GM21737 (cell line): ENCODE measurements around the gene PLEKHA6.
"Not testable (repeated sequence)": the region's sequence is repeated elsewhere in the genome, so short reads cannot be mapped to it uniquely, and the experiment has no call there.

ENCODE experiments used
- ATAC-seq: cut with Tn5 transposase; IDR thresholded peaks from one replicate; pipeline ENCODE4 v1.9.1; 2021; ENCODE audit warnings: mild to moderate bottlenecking, moderate library complexity; ENCODE audit not compliant: unreplicated experiment

The PLEKHA6 gene

DNA sequence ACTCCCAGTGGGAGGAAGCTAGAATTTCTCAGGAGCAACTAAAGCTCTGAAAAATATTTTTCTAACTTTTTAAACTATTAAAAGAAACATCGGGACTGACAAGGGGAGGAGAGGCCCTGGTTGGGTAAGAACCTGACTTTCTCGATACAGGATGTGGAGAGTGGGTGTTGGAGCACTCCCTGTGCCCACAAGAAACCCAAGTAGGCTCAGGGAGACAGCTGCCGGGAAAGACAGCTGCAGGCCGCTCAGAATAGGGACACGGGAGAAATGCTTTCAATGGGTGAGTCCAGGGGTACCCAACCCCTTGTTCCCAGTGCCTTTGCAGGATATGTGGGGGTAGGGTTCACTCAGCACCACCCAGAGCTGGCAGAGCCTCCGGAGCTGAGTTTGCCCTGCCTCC lies 43.6 kb downstream of the PLEKHA6 start:
- ATAC-seq: no peak

DNA sequence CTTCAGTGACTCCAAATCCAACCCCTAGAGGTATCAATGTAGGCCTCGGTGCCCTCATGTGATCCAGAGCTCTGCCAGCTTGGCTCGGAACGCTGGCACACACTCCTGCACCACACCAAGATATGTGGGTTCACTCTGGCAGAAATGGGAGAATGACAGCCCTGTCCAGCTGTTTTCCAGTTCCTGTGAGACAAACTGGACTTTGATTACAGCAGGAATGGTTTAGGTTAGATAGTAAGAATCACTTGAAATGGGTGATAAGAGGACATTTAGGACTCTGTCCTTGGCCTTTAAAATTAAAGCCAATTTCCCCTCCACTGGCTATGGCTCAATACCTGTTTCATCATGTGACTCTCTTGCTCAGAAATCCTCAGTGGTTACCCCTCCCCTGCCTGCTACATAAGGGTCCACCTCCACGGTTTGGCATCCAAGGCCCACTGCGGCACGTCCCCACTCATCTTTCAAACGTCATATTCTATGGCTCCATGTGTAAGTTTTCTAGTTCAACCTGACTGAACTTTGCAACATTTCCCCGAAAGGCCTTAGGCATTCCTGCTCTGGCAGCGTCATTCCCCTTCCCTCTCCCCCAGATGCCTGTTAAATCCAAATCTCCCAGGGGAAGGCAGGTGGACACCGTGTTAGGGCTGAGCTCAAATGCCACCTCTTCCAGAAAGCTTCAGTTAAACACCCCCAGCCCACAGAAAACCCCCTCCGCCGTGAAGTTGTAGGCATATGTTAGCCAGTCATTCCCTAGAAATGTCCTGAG lies 44.7 kb downstream of the PLEKHA6 start:
- ATAC-seq: no peak

DNA sequence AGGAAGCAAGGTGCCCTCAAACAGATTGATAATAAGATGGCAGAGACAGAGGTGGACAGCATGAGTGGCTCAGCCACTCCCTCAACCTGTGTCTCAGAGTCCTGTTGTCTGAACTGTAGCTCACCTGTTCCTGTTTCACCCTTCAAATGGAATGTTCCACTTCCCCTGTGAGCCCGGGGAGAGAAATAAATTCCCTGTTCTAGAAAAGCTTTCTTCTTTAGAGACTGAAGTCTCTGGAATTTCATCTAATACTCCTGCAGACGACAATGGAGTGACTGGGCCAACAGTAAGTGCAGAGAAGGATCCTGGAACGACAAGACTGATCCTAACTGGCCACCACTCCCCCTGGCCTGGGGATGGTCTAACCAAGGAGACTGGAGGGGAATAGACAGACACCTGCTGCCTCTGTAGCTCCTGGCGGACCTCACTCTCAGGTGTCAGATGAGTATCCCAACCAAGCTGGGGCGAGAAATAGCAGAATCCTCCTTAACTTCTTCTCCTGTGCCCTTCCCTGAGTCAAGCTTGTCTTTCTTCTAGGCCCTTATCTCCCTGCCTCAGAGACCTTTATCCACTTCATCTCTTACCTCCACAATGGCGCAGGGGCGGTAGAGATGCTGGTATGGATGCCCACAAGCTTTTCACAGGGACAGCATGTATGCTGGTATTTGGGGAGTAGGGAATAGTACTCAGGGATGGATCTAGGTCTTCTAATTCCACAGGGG lies 45.4 kb downstream of the PLEKHA6 start:
- ATAC-seq: no peak

DNA sequence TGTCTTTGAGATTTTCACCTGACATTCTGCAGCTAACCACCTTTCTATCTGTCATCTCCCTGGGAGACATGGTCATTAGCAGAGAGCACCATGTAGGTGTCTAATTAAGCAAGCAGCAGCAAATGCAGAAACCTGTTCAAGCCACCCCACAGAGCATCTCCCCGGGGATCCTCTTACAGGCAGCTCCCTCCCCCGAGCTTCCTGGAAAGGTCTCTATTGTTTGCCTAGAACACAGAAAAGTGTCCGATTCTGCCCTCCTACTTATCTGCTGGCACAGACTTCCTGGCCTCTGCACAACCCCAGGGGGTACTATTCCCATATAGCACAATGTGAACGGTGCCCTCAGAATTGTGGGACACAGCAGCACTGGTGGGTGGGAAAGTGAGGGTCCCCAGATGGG lies 46.1 kb downstream of the PLEKHA6 start:
- ATAC-seq: no peak

DNA sequence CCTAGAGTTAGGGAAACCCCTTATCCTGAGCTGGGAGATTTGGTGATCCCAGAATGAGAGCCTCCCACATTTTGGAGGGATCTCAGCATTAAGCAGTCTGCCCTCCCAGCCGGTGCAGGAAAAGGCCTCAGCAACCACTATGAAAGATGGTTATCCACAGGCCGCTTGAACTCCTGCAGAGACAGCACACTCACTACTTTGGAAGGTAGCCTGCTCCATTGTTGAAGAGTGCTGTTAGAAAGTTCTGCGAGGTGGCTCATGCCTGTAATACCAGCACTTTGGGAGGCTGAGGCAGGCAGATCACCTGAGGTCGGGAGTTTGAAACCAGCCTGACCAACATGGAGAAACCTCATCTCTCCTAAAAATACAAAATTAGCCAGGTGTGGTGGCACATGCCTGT lies 48.8 kb downstream of the PLEKHA6 start:
- ATAC-seq: not testable (repeated sequence)

DNA sequence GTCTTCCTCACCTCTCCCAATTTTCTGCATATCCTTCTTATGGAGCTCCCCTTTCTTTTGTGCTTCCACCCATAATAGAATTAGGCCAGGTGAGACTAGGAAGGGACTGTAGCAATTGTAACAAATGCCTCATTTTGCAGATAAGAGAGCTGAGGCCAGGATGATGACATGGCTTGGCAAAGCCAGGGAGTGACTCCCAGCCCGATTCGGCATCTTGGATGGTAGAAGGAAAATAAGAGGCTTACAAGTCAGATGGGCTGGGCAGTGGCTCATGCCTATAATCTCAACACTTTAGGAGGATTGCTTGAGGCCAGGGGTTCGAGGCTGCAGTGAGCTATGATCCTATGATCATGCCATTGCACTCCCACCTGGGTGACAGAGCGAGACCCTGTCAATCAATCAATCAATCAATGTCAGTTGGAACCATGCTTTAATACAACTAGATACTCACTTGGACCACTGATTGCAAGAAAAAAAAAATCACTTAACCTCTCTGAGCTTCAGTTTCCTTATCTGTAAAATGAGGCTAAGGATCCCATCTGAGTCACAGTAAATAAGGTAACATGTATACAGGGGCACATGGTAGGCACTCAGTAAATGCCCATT lies 51.6 kb downstream of the PLEKHA6 start:
- no peak for ATAC-seq

DNA sequence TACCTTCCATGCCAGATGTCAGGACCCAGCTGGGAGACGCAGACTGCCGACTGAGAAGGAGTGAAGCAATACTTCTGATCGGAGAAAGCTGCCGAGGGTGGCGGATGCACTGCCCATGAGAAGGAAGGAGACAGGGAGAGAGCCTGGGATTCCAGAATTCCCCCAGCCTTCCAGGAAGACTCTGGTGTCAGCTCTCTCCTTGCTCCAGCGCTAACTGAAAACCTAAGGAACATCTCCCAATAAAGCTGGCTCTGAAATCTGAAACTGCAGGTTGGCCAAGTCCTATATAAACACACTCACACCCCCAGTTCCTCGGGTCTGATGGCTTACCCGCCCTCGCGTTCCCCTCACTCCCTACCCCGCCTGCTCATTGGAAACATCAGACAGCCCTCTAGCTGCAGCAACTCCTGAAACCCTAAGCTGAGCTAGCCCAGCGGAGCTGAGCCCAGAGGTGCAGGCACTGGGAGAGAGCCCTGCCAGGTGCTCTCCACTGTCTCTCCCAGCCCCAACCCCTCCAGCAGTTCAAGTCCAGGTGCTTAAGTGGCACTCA lies 52.3 kb downstream of the PLEKHA6 start:
- no peak for ATAC-seq

DNA sequence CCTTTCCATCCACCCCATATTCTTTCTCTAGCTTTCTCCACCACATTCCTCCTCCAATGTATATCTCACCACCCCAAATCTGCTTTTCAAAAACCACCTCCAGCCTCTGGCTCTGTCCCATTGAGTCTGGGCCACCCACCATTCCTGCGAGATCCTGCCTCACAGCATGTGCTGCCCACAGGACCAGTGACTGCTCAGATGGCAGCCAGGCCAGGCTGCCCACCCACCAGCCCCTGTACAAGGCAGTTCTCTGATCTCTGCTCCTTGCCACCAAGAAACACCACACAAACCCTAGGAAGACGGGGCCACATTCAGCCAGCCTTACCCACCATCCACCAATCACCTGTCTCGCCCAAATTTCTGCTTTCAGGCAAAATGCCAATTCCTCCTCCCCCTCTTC lies 53.7 kb downstream of the PLEKHA6 start:
- no peak for ATAC-seq

DNA sequence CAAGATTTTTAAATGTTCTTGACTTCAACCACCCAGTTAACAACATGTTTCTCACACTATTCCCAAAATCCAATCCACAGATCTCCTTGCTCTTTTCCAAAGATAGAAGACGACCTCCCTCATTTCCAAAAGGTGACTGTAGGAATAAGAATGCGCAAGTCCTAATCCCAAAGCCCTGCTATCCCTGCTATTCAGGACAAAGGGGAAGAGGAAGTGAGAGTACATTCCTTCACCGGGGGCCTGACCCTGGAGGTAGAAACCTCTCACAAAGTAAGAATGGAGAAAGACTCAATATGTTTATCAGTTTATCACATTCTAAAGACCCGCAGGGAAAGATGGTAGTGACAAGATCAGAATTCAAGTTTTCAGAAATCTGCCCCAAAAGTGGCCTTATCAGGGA lies 55.7 kb downstream of the PLEKHA6 start:
- ATAC-seq: no peak

DNA sequence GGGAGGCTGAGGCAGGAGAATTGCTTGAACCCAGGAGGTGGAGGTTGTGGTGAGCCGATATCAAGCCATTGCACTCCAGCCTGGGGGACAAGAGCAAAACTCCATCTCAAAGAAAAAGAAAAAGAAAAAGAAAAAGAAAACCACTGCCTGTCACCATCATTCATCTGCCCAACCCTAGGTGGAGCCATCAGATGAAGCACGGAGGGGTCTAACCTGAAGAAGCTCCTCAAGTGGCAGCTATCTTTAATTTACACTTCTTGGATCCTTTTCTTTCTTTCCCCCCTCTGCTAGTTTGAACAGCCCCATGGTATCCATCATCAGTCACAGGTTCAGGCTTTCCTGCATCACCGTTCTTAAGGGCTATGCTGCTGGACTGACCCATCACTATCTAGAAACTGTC lies 57.0 kb downstream of the PLEKHA6 start:
- ATAC-seq: no peak

DNA sequence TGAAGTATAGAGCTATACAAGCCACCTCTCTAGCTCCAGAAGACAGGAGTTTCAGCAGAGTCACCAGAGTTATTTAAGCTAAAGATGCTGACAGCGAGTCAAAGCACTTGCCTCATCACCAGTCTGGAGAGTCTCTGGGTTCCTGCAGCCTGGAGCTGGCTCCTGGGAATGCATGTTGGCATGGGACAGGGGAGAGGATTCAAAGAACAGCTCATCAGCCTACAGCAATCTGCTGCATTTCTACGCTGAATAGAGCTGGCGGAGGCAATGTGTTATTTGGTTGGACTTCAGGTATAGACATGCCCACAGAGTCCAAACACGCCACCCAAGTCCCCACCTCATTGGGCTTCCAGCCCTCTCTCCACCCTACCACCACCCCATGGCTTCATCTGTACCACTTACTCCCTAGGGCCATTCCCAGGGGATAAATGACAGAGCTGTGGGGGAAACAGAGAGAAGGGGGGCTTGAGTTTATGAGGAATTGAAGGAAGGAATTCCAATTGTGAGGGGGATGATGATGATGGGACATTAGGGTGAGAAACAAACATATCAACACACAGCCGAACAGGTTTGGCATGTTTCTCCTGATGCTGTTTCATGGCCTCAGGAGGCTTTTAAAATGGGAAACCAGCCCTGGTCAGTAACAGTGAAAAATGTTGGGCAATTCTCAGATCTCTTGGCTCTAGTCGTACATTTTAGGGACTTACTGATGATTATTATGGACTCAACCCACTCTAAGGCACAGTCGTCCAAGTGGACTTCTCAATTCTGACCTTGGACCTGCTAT lies 58.4 kb downstream of the PLEKHA6 start:
- ATAC-seq: no peak

DNA sequence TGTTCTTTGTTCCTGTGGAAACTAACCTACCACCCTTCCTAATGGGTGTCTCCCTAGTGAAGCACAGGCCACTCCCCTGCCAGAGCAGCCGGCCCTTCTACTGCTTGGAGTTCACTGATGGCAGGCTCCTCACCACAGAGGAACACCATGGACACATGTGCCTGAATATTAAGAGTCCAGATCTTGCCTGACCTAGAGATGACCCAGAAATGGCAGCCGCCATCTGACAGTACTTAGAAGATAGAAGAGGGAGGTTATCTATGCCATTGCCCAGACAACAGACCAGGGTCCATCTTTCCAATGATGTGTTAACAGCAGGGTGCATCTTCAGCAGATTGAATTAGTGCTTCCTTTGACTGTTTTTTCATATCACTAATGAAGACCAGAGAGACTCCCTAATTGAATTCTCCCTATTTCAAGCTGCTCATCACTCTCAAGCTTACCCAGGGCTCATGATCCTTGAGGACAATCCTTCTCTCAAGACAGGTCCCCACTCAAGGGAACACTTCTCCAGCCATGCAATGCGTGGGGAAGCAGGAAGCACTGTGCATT lies 59.8 kb downstream of the PLEKHA6 start:
- ATAC-seq: no peak

DNA sequence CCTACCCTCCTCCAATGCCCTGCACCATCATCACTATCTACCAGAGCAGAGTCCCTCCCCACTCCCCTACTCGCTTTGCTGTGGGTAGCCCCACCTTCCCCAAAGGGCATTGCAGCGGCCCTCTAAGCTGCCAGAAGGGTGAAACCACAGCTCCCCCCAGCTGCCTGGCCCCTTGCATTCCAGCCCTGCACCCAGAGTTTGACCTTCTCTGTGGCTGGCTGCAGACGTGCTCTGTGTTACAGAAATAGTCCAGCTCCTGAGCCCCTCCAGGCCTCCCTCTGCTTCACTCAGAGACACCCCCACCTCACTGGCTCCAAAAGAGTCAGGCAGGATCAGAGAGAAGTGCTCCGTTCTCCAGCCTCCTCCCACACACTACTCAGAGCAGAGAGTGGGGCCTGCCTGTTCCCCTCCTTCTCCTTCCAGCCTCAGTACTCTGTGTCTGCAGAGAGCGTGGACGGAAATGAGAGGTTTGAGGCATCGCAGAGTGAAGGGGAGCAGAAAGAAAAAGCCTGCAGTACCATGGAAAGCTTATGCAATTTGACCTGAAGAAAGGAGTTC lies 63.2 kb downstream of the PLEKHA6 start:
- no peak for ATAC-seq

DNA sequence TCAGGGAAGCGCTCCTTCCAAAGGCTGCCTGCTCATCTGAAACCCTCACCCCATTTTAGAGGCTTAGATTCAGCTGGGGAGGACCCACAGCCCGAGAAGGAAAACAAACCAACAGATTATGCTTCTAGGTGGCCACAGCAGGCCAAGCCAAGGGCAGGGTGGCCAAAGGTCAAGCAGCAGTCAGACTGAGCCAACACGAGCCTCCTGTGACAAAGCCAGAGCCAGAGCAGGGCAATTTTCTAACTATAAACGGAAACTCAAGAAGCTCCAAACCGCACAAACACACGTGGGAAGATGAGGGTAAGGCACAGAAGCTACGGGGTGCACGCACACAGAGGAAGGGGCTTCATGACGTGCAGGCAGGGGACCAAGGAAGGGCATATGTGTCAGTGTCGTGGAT lies 64.1 kb downstream of the PLEKHA6 start:
- ATAC-seq: no peak

DNA sequence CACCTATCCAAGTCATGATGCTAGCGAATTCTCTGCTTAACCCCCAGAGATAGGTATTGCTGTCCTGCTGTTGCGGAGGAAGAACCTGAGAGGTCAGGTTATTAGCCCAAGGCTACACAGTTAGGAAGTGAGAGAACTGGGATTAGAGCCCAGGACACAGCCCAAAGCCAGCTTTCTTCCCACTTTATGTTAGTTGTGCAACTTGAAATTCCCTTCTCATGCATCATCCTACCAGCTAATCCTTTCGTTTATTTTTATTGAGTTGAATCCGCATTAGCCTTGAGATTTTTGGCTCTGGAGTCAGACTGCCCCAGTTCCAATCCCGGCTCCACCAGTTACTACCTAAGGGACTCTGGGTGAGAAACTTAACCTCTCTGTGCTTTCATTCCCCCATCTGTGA lies 65.4 kb downstream of the PLEKHA6 start:
- no peak for ATAC-seq

DNA sequence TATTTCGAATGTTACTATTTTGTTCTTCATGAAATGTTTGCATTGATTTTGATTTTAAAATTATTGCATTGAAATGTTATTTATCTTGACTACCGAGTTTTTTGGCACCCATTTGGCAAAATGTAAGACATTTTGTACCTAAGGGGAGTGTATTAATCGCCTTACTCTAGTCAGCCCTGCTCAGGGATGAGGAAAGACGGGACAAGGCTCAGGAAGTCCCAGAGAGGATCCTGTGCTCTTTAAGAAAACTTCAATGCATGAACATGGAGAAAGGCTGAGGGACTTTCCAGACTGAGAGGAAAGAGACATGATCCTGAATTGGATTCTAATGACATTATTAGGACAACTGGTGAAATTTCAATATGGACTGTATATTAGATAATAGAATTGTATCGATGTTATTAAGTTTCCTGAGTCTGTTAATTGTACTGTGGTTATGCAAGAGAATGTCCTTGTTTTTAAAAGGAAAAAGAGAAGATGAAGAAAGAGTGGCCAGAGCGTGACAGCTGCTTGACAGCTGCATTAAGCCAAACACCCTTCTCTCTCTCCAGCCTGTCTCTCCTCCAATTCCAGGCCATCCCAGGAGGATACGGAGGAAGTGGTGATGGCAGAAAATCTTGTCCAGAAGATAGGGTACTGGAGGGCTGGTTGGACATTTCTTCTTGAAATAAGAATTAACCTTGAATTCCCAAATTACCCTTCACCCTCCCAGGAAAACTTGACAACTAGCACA lies 66.0 kb downstream of the PLEKHA6 start:
- ATAC-seq: no peak

DNA sequence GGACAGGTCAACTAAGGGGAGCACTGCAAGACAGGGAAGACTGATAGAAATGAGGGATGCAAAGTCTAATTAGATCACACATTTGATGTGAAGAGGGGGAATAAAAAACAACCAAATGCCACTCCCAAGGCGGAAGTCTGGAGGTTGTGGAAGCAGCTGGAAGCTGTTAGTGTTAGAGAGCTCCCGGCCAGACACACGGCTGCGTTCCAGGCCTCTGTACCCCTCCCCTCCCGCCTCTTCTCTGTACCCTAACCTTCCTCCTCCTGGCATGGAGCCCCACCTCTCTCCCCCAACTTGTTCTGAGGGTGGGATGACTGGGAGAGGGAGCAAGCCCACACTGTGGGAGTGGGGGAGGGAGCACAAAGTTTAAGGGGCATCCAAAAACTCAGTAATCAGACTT lies 67.0 kb downstream of the PLEKHA6 start:
- ATAC-seq: no peak

DNA sequence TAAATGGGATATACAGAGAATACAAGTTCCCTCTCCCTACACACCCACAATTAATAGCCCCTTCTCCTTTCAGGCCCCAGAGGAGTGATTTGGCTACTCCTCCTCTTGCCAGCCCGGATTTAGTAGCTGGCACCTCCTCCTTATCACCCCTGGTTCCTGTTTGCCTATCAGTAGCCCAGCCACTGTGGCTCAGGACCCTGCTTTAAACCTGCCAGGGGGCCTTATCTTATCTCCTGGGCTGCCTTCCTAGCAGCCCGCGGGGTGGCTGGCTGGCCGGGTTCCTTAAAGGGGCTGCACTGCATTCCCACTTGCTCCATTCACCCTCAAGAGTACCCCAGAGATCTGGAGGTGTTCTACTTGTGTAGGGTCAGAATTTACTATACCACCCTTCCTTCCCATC lies 70.4 kb downstream of the PLEKHA6 start:
- ATAC-seq: no peak

DNA sequence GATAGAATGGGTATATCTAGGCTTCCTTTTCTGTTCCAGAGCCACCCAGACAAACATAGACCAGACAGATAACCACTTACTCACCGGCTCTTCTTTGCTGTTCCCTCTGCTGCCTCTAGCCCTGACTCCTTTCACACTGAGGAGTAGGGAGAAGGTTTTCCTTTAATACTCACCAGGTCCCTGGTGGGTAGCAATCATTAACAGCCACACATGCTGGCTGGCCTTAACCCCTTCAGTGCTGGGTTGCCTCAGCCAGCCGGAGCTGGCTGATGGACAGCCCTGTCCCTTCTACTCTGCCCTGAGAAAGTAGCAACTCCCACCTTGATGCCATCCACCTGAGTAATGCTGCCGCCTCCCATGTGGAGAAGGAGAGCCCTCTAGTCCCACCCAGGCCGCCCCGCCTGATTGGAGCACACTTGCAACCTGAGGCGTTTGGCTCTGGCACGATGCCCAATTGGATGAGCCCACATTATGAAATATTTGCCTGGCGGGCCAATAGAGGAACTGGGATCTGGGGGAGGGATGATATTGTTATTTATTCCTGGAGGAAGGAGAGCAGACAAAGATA lies 71.6 kb downstream of the PLEKHA6 start:
- ATAC-seq: no peak
